ENCODE data around the gene TOX2.

Gene TOX2

GRCh38 chr20:44003609-44004008 is 89.0 kb downstream of the TOX2 start:
- no peak for DNase-seq (ENCODE audit: low read depth)
- no peak overlapping the region for H3K4me3 ChIP-seq (ENCODE audit: low read length)
- TF ChIP-seq, protein P1, sequence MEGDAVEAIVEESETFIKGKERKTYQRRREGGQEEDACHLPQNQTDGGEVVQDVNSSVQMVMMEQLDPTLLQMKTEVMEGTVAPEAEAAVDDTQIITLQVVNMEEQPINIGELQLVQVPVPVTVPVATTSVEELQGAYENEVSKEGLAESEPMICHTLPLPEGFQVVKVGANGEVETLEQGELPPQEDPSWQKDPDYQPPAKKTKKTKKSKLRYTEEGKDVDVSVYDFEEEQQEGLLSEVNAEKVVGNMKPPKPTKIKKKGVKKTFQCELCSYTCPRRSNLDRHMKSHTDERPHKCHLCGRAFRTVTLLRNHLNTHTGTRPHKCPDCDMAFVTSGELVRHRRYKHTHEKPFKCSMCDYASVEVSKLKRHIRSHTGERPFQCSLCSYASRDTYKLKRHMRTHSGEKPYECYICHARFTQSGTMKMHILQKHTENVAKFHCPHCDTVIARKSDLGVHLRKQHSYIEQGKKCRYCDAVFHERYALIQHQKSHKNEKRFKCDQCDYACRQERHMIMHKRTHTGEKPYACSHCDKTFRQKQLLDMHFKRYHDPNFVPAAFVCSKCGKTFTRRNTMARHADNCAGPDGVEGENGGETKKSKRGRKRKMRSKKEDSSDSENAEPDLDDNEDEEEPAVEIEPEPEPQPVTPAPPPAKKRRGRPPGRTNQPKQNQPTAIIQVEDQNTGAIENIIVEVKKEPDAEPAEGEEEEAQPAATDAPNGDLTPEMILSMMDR (conservative IDR thresholded peaks at IDR 0.05; ENCODE audit: low read depth, low read length): no peak

GRCh38 chr20:44004306-44004915 is 89.8 kb downstream of the TOX2 start:
- TF ChIP-seq, protein P1 (conservative IDR thresholded peaks at IDR 0.05; ENCODE audit: low read depth, low read length): no peak
- H3K4me3 ChIP-seq (ENCODE audit: low read length): no peak overlapping the region
- no peak for DNase-seq (ENCODE audit: low read depth)

- H3K4me3 ChIP-seq (ENCODE audit: low read length): no peak overlapping the region
- TF ChIP-seq, protein P1 (conservative IDR thresholded peaks at IDR 0.05; ENCODE audit: low read depth, low read length): no peak
- DNase-seq (ENCODE audit: low read depth): no peak
Measured at GRCh38 chr20:44005661-44006060, 91.0 kb downstream of the TOX2 start.

DNA sequence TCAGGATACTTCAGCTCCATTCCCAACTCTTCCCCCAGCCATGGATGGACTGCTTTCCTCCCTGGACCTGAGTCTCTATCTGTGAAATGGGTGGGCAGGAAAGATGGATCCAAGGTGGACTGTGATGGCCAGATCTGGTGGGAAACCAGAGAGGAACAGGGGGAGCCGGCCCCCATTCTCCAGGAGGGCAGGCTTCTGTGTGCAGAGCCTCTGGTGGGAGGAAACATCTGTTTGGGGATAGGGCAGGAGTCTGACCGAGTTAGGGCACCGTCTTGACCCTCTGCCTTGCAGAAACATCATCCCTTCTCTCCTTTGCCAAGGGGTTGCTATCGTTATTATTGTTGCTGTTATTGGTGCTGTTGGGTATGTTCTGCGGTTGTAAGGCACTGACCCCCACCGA is 91.5 kb downstream of the TOX2 start:
- DNase-seq (ENCODE audit: low read depth): no peak
- TF ChIP-seq, protein P1 (conservative IDR thresholded peaks at IDR 0.05; ENCODE audit: low read depth, low read length): no peak
- H3K4me3 ChIP-seq (ENCODE audit: low read length): no peak overlapping the region

DNA sequence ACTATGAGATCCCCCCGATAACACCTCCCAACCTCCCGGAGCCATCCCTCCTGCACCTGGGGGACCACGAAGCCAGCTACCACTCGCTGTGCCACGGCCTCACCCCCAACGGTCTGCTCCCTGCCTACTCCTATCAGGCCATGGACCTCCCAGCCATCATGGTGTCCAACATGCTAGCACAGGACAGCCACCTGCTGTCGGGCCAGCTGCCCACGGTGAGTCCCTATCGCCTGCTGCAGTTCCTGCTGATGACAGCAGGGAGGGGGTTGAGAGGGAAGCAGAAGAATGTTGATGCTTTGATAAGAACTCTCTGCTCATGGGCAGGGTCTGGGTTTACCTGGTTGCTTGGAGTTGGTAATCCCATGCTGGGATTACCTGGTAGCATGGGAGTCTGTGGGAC is 91.9 kb downstream of the TOX2 start:
- DNase-seq (ENCODE audit: low read depth): no peak
- no peak overlapping the region for H3K4me3 ChIP-seq (ENCODE audit: low read length)
- TF ChIP-seq, protein P1 (conservative IDR thresholded peaks at IDR 0.05; ENCODE audit: low read depth, low read length): no peak

DNA sequence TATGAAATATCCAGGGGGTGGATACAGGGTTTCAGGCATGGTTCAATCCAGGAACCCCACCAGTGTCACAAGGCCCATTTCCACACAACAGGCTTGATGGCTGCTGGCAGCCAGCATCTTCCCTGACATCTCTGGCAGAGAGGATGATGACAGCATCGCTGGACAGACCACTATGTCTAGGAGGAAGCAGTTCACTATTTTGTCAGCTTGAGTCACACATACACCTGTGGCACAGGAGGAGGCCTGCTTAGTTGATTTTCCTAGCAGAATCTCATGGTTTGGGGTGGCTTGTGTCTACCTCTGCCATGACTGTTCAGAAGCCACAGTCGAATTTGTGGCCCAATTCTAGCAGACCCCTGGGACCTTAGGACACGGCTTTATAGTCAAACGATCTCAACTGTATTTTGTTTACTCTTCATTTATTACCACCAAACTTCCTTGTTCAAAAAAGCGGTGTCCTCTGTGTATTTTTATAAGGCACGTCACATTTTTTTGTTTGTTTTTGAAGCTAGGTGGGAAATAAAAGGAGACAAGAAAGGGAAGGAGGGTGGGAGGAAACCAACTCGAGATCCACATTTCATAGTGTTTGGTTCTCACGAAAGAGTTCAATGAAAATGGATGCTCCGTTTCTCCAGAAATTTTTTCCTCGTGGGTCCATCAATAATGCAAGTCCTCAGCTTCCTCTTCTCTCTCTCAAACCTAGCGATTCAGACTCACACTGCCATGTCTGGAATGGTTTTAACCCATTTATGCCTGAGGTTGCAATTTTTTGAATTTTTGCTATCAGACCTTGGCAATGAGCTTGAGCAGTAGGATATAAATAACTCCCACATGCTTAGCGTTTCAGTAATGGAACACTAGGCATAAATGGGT is 94.4 kb downstream of the TOX2 start:
- no peak for DNase-seq (ENCODE audit: low read depth)
- TF ChIP-seq, protein P1 (conservative IDR thresholded peaks at IDR 0.05; ENCODE audit: low read depth, low read length): no peak
- no peak overlapping the region for H3K4me3 ChIP-seq (ENCODE audit: low read length)

- TF ChIP-seq, protein P1 (conservative IDR thresholded peaks at IDR 0.05; ENCODE audit: low read depth, low read length): no peak
- H3K4me3 ChIP-seq (ENCODE audit: low read length): no peak overlapping the region
- no peak for DNase-seq (ENCODE audit: low read depth)
Measured at GRCh38 chr20:44009679-44009992, 95.0 kb downstream of the TOX2 start.
